GM19324 (cell line): ENCODE results near the gene PPIB.
"Not testable (repeated sequence)": the region's sequence is repeated elsewhere in the genome, so short reads cannot be mapped to it uniquely, and the experiment has no call there.

Experiments used
- ATAC-seq: cut with Tn5 transposase; IDR thresholded peaks from one replicate; pipeline ENCODE4 v1.9.1; 2021; ENCODE audit warnings: mild to moderate bottlenecking, moderate library complexity; ENCODE audit not compliant: unreplicated experiment, low FRiP score

The PPIB gene

DNA sequence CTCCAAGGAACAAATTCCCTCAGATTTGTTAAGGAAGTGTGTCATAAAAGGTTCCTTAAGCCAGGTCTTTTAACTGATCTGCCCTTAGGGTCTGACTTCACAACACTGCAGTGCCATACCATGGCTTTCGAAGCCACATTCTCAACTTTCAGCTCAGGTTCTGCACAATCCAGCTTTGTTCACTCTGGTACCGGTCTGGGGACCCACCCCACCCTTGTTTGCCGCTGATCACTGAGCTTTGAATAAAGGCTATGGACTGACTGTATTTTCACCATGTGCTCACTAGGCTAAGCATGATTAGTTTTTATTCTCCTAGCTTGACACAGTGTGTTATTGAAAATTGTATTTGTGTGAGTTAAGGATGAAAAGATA, 51.2 kb downstream of the PPIB start:
- no peak for ATAC-seq

- no peak for ATAC-seq
These were observed 51.7 kb downstream of the PPIB start for GRCh38 chr15:64110950-64111678.

DNA sequence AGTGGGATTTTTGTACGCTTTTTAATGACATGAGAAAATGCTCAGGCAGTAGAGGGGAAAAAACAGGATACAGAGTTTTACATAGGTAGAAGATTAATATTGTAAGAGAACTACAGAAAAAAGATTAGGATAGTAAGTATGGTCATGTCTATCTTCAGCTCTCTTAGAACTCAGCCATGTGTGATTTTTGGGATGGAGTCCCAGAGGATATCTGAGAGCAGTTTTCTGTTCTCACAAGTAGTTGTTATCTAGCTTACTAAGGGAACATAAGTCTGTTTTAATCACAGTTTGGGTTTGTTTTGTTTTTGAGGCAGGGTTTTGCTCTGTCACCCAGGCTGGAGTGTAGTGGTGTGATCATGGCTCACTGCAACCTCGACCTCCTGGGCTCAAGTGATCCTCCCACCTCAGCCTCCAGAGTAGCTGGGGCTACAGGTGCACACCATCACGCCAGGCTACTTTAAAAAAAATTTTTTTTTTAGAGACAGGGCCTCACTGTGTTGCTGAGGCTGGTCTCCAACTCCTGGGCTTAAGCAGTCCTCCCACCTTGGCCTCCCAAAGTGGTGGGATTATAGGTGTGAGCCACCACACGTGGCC, 52.6 kb downstream of the PPIB start:
- not testable (repeated sequence) for ATAC-seq

DNA sequence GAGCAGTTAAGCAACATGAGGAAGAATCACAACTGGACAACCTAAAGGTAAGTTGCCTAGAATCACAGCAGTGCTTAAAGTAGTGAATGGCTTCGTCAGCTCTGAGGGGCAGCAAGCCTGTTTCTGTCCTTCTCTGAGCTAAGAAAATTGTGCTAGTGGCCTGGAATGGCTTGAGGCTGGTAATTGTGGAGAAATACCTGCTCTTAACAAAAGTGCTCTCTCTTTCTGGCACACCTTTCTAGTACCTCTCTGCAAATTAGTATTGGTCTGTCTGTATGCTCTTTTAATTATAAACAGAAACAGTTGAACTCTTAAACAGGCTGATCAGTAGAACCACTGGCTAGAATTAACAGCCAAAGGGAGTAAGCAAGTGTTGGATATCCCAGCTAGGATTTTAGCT, 55.5 kb downstream of the PPIB start:
- no peak for ATAC-seq
